ENCODE measurements around the gene CACNA2D4. TPM values are rescaled to one million over a fixed set of nuclear protein-coding genes. Genes with fewer than 3 reads are reported as not detected.

The CACNA2D4 gene
- total RNA-seq, 6 experiments from 2014 or later: 0.07 to 0.26 (median 0.23) TPM; not detected in 2

GRCh38 chr12:1837541-1838204 lies 80.8 kb downstream of the CACNA2D4 start:
- peaks cover 51% of the 10 kb centered on the region for H3K27me3 Mint-ChIP-seq (ENCODE audit: insufficient read depth)
- no peak overlapping the region for H3K27ac Mint-ChIP-seq
- H3K36me3 Mint-ChIP-seq (ENCODE audit: low read depth): no peaks in the 10 kb centered on the region
- DNase-seq: no peak
- H3K4me3 Mint-ChIP-seq: no peak overlapping the region
- no peak for TF ChIP-seq CTCF (IDR thresholded peaks at IDR 0.05)
- peaks cover 11% of the 10 kb centered on the region for H3K4me1 Mint-ChIP-seq (ENCODE audit: low read depth)
- no peaks in the 10 kb centered on the region for H3K9me3 Mint-ChIP-seq

GRCh38 chr12:1836854-1837421 lies 81.5 kb downstream of the CACNA2D4 start:
- Mint-ChIP-seq H3K27me3 (ENCODE audit: insufficient read depth) (peaks cover 53% of the 10 kb centered on the region), H3K36me3 (ENCODE audit: low read depth) (no peaks in the 10 kb centered on the region), H3K4me1 (ENCODE audit: low read depth) (peaks cover 11% of the 10 kb centered on the region), H3K4me3 (no peak overlapping the region), H3K27ac (no peak overlapping the region), H3K9me3 (no peaks in the 10 kb centered on the region)
- DNase-seq: no peak
- TF ChIP-seq CTCF (IDR thresholded peaks at IDR 0.05): no peak

- Mint-ChIP-seq H3K27me3 (ENCODE audit: insufficient read depth) (peaks cover 56% of the 10 kb centered on the region), H3K9me3 (no peaks in the 10 kb centered on the region)
- no peak for TF ChIP-seq CTCF (IDR thresholded peaks at IDR 0.05)
These were observed 82.1 kb downstream of the CACNA2D4 start for GRCh38 chr12:1836241-1836803.

GRCh38 chr12:1835211-1836131 lies 83.0 kb downstream of the CACNA2D4 start:
- no peaks in the 10 kb centered on the region for H3K9me3 Mint-ChIP-seq
- H3K4me1 Mint-ChIP-seq (ENCODE audit: low read depth): peaks cover 11% of the 10 kb centered on the region
- no peak overlapping the region for H3K27ac Mint-ChIP-seq
- TF ChIP-seq CTCF (IDR thresholded peaks at IDR 0.05): no peak
- no peaks in the 10 kb centered on the region for H3K36me3 Mint-ChIP-seq (ENCODE audit: low read depth)
- no peak overlapping the region for H3K4me3 Mint-ChIP-seq
- peaks cover 56% of the 10 kb centered on the region for H3K27me3 Mint-ChIP-seq (ENCODE audit: insufficient read depth)
- no peak for DNase-seq

More at GRCh38 chr12:1836241-1836803, 82.1 kb downstream of the CACNA2D4 start:
- no peak for DNase-seq
- Mint-ChIP-seq H3K4me3 (no peak overlapping the region), H3K36me3 (ENCODE audit: low read depth) (no peaks in the 10 kb centered on the region), H3K4me1 (ENCODE audit: low read depth) (peaks cover 11% of the 10 kb centered on the region), H3K27ac (no peak overlapping the region)

- peaks cover 48% of the 10 kb centered on the region for H3K27me3 Mint-ChIP-seq (ENCODE audit: insufficient read depth)
These were observed 84.1 kb downstream of the CACNA2D4 start for GRCh38 chr12:1834186-1834925.

More at GRCh38 chr12:1834186-1834925, 84.1 kb downstream of the CACNA2D4 start:
- Mint-ChIP-seq H3K36me3 (ENCODE audit: low read depth) (no peaks in the 10 kb centered on the region), H3K4me3 (no peak overlapping the region), H3K27ac (no peak overlapping the region), H3K4me1 (ENCODE audit: low read depth) (peaks cover 11% of the 10 kb centered on the region), H3K9me3 (no peaks in the 10 kb centered on the region)
- TF ChIP-seq CTCF (IDR thresholded peaks at IDR 0.05): no peak
- no peak for DNase-seq
